K562 (cell line): ENCODE measurements around the gene GFRA1. TPM values are rescaled to one million over a fixed set of nuclear protein-coding genes. Genes with fewer than 3 reads are reported as not detected.

Source experiments
- ATAC-seq: fragments of 200-7000 bp; cut with Tn5 transposase; 3 replicates; pipeline ENCODE4 v1.9.1; 2020; ENCODE audit warnings: moderate library complexity
- BruUV-seq: library from RNA; stranded (reverse); fragments of 400-500 nt; replicated peaks from 2 replicates; lab custom pipeline; 2021; lab: Mats Ljungman, UMichigan
- CTCF ChIA-PET: fragments of 300-600 bp; formaldehyde crosslinking; extraction: SDS; loops from one replicate; lab custom pipeline; 2021; ENCODE audit warnings: low intra/inter-chr PET ratio; lab: Yijun Ruan, JAX
- POLR2A ChIA-PET: fragments of 300-600, 350-650 bp; sonication (Branson Sonifier 250); formaldehyde crosslinking; extraction: SDS; loops from one replicate; lab custom pipeline; 2021; ENCODE audit warnings: antibody characterized with exemption, inconsistent platforms; lab: Yijun Ruan, JAX
- DNase-seq, 4 experiments: peaks; one replicate each; pipeline versions ENCODE4 v3.0.0 to v3.0.0-alpha.2; 2011 to 2018; ENCODE audit warnings: low spot score in 3 of 4, mixed read lengths in 3 of 4; ENCODE audit errors: extremely low read depth in 1 of 4
- FAIRE-seq: peaks from 2 replicates; lab custom pipeline; 2011; peaks lifted over from hg19 to GRCh38; lab: Jason Lieb, UNC
- H2AFZ ChIP-seq: 2 replicates; pipeline ENCODE4 v1.6.0; 2011; ENCODE audit warnings: low read depth, low read length, control low read depth, inconsistent platforms
- H3K27ac ChIP-seq: fragments of 200-600 bp; 3 replicates; pipeline ENCODE4 v1.8.0; 2011; ENCODE audit warnings: low read depth, mild to moderate bottlenecking, control low read depth, inconsistent platforms, low read length, moderate library complexity, mixed read lengths; ENCODE audit errors: extremely low read depth
- H3K27me3 ChIP-seq, 2 experiments: fragments of 300-600 bp in 1 of 2; 2 replicates in 1 of 2; 3 replicates in 1 of 2; pipeline versions ENCODE4 v1.6.0 to v1.8.0; 2011; ENCODE audit warnings: inconsistent platforms in 2 of 2, low read length in 2 of 2, mild to moderate bottlenecking in 1 of 2, mixed read lengths in 1 of 2, moderate library complexity in 1 of 2; ENCODE audit not compliant: control insufficient read depth in 2 of 2, insufficient read depth in 2 of 2
- H3K36me3 ChIP-seq: fragments of 300-600 bp; 3 replicates; pipeline ENCODE4 v1.8.0; 2011; ENCODE audit warnings: mild to moderate bottlenecking, low read length, inconsistent platforms; ENCODE audit not compliant: control insufficient read depth, insufficient read depth
- H3K4me1 ChIP-seq, 2 experiments: fragments of 200-600 bp in 1 of 2; replicated peaks in 1 of 2; 2 replicates in 1 of 2; 3 replicates in 1 of 2; pipeline versions ENCODE4 v1.5.1 to v1.8.0; 2011; ENCODE audit warnings: inconsistent platforms in 2 of 2, low read length in 2 of 2, mild to moderate bottlenecking in 1 of 2, mixed read lengths in 1 of 2, moderate library complexity in 1 of 2; ENCODE audit not compliant: control insufficient read depth in 2 of 2, insufficient read depth in 2 of 2
- H3K4me2 ChIP-seq: 2 replicates; pipeline ENCODE4 v1.6.1; 2011; ENCODE audit warnings: low read length, control low read depth, inconsistent platforms, mixed read lengths; ENCODE audit not compliant: insufficient read depth
- H3K4me3 ChIP-seq: fragments of 200-600 bp; sonication (generic), shearing (Covaris generic); 2 replicates; pipeline ENCODE4 v1.5.1; 2016; ENCODE audit warnings: control low read depth, inconsistent platforms
- H3K79me2 ChIP-seq: fragments of 200-600 bp; 3 replicates; pipeline ENCODE4 v1.8.0; 2011; ENCODE audit warnings: low read length, inconsistent platforms; ENCODE audit not compliant: control insufficient read depth, insufficient read depth
- H3K9ac ChIP-seq, 2 experiments: 2 replicates each; pipeline versions ENCODE4 v1.6.0 to v1.6.1; 2011; ENCODE audit warnings: low read depth in 2 of 2, low read length in 2 of 2, control low read depth in 1 of 2, inconsistent platforms in 1 of 2, mild to moderate bottlenecking in 1 of 2, mixed read lengths in 1 of 2; ENCODE audit not compliant: insufficient read depth in 1 of 2
- H3K9me1 ChIP-seq: one replicate; pipeline ENCODE4 v1.6.0; 2011; ENCODE audit warnings: inconsistent platforms, mild to moderate bottlenecking, low read length, moderate library complexity; ENCODE audit not compliant: control insufficient read depth, insufficient read depth
- H3K9me3 ChIP-seq: replicated peaks from 2 replicates; pipeline ENCODE4 v1.5.1; 2011; ENCODE audit warnings: low read depth, low read length, inconsistent platforms; ENCODE audit not compliant: control insufficient read depth, insufficient read depth
- H4K20me1 ChIP-seq: replicated peaks from 2 replicates; pipeline ENCODE4 v1.6.1; 2011; ENCODE audit warnings: low read length, inconsistent platforms, mixed read lengths; ENCODE audit not compliant: control insufficient read depth, insufficient read depth
- CCNT2 ChIP-seq: IDR thresholded peaks from 2 replicates; pipeline ENCODE4 v1.6.1; 2011; ENCODE audit warnings: borderline replicate concordance, low read depth, mild to moderate bottlenecking, moderate library complexity, mixed read lengths, low read length; ENCODE audit not compliant: insufficient read length; ENCODE audit errors: extremely low read depth
- NCOA2 ChIP-seq, 2 experiments: fragments of 450-650 bp; IDR thresholded peaks; 2 replicates each; pipeline ENCODE4 v1.6.1; 2018; ENCODE audit warnings: mild to moderate bottlenecking in 2 of 2, moderate library complexity in 1 of 2; ENCODE audit not compliant: partially characterized antibody in 2 of 2
- NFE2 ChIP-seq: IDR thresholded peaks from 2 replicates; pipeline ENCODE4 v1.6.1; 2014; ENCODE audit warnings: antibody characterized with exemption, low read depth
- NRF1 ChIP-seq, 2 experiments: fragments of 450-650 bp; IDR thresholded peaks in 1 of 2; conservative IDR thresholded peaks in 1 of 2; 2 replicates each; pipeline ENCODE4 v1.6.1; 2014; ENCODE audit warnings: mild to moderate bottlenecking in 2 of 2
- OTX1 ChIP-seq: fragments of 450-650 bp; formaldehyde crosslinking; IDR thresholded peaks from 2 replicates; pipeline ENCODE4 v1.4.0; 2022; ENCODE audit warnings: mild to moderate bottlenecking
- POU5F1 ChIP-seq: fragments of 150-350 bp; IDR thresholded peaks from 2 replicates; pipeline ENCODE4 v1.6.1; 2014; ENCODE audit warnings: borderline replicate concordance, low read length, low read depth, mild to moderate bottlenecking; ENCODE audit not compliant: partially characterized antibody
- SAFB2 ChIP-seq: fragments of 200-400 bp; formaldehyde crosslinking; IDR thresholded peaks from 2 replicates; pipeline ENCODE4 v1.6.1; 2018; ENCODE audit warnings: borderline replicate concordance, low read length, low read depth, moderate library complexity; ENCODE audit not compliant: severe bottlenecking
- ZBED1 ChIP-seq: IDR thresholded peaks from 2 replicates; pipeline ENCODE4 v1.6.1; 2014
- ZKSCAN8 ChIP-seq: fragments of 200-800 bp; sonication (Bioruptor generic); IDR thresholded peaks from 2 replicates; pipeline ENCODE4 v1.6.1; 2016; ENCODE audit warnings: missing genetic modification characterization, missing compliant biosample characterization
- ZNF584 ChIP-seq: fragments of 200-800 bp; sonication (Bioruptor generic); IDR thresholded peaks from 2 replicates; pipeline ENCODE4 v1.6.1; 2016; ENCODE audit warnings: low read depth, mild to moderate bottlenecking, missing genetic modification characterization, missing compliant biosample characterization
- ZSCAN32 ChIP-seq: fragments of 450-650 bp; formaldehyde crosslinking; IDR thresholded peaks from 2 replicates; pipeline ENCODE4 v1.4.0; 2020; ENCODE audit warnings: mild to moderate bottlenecking, moderate library complexity
- WGBS: fragments of 100-300 bp; shearing (Covaris generic); methylation state at CpG from one replicate; pipeline ENCODE4 v1.1.6; 2016; ENCODE audit warnings: low coverage, mixed read lengths; ENCODE audit not compliant: insufficient coverage; ENCODE audit errors: missing lambda C conversion rate; 5-methylcytosine and 5-hydroxymethylcytosine counted together
- in situ Hi-C: fragments of 300-500 bp; cut with MboI; formaldehyde crosslinking; loops from 4 replicates; pipeline ENCODE4 v1.15.0; 2018; ENCODE audit warnings: inconsistent platforms, mixed read lengths
- intact Hi-C: fragments of 100-400 bp; cut with micrococcal nuclease; formaldehyde crosslinking; loops from 2 replicates; pipeline ENCODE4 v1.14.2; 2022
- polyA plus RNA-seq, 8 experiments: library from polyadenylated mRNA; depleted of rRNA in 4 of 8; stranded (reverse) in 5 of 8; unstranded in 3 of 8; fragments of >200 nt; fragmentation: Nextera tagmentation in 2 of 8; fragmentation: Illumina TruSeq in 1 of 8; extraction: Ambion mirVana in 2 of 8; extraction: Trizol in 1 of 8; gene quantifications; 2 replicates each; pipeline versions ENCODE4 v1.2.1 to v1.2.3, GENCODE V29; 2011 to 2014; ENCODE audit warnings: inconsistent platforms in 1 of 8, missing spikeins in 1 of 8
- total RNA-seq, 7 experiments: library from RNA; depleted of rRNA in 6 of 7; stranded (reverse); fragments of >200 nt in 6 of 7; fragmentation: Illumina TruSeq in 2 of 7; extraction: Trizol in 2 of 7; gene quantifications; 2 replicates each; pipeline versions ENCODE4 v1.2.1 to v1.2.3, GENCODE V29; 2011 to 2021; ENCODE audit warnings: low replicate concordance in 1 of 7
- TF ChIP-seq, protein P1 (sequence below): fragments of 250-450 bp; sonication (Bioruptor Pico); IDR thresholded peaks from 2 replicates; pipeline ENCODE4 v1.4.0; 2020; ENCODE audit warnings: mild to moderate bottlenecking, moderate library complexity, borderline replicate concordance
- TF ChIP-seq, protein P2 (sequence below): sonication (generic); formaldehyde crosslinking; IDR thresholded peaks from 2 replicates; pipeline ENCODE4 v1.9.0; 2022; ENCODE audit warnings: mild to moderate bottlenecking, missing genetic modification reagents

The GFRA1 gene
- total and polyA plus RNA-seq, 9 of the 15 experiments (the other 6 are each of a cell fraction or from before 2014, with no cell fraction given): 0.04 TPM; not detected in 8

DNA sequence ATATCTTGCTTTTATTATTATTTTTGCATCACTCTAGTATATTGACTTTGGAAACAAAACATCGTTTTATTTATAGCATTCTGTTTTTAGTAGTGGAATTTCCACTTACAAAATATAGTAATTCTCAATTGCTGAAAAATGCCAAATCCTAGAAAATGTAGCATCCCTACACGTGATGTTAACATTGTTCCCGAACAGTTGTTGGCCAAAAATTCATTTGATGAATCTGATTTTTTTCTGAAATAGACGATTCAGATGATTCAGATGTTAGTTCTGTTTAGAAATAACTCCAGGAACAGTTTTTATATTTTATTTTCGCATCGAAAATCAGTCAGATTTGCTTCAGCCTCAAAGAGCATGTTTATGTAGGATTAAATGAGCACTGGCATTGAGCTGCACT is 122.4 kb downstream of the GFRA1 start:
- TF ChIP-seq ZKSCAN8 (no peak), OTX1 (CRISPR knock-in tag) (no peak), NCOA2 (IDR thresholded peaks at IDR 0.05; ENCODE audit: partially characterized antibody in 2 of 2) (no peak), NRF1 (conservative IDR thresholded peaks at IDR 0.05 in 1 of 2, IDR thresholded peaks at IDR 0.05 in 1 of 2) (no peak)
- H4K20me1 ChIP-seq: no peaks in the 10 kb centered on the region
- H3K9me3 ChIP-seq: no peaks in the 10 kb centered on the region
- 0% methylated on average over 6 of the region's 6 CpGs for WGBS
- H3K79me2 ChIP-seq: no peaks in the 10 kb centered on the region
- no peak overlapping the region for H3K4me2 ChIP-seq
- ChIA-PET CTCF (no interaction called here), POLR2A (no interaction called here)
- no peaks in the 10 kb centered on the region for H3K9me1 ChIP-seq
- no peak overlapping the region for H2AFZ ChIP-seq
- H3K4me3 ChIP-seq: no peak overlapping the region
- H3K27me3 ChIP-seq: no peaks in the 10 kb centered on the region
- no peak for DNase-seq
- no peaks in the 10 kb centered on the region for H3K4me1 ChIP-seq
- H3K27ac ChIP-seq: no peak overlapping the region
- H3K9ac ChIP-seq: no peak overlapping the region
- no TSS peak for BruUV-seq
- intact Hi-C loops (no loop called here), in situ Hi-C loops (no loop called here)
- H3K36me3 ChIP-seq: no peaks in the 10 kb centered on the region
- no peak for ATAC-seq
- no peak for FAIRE-seq

DNA sequence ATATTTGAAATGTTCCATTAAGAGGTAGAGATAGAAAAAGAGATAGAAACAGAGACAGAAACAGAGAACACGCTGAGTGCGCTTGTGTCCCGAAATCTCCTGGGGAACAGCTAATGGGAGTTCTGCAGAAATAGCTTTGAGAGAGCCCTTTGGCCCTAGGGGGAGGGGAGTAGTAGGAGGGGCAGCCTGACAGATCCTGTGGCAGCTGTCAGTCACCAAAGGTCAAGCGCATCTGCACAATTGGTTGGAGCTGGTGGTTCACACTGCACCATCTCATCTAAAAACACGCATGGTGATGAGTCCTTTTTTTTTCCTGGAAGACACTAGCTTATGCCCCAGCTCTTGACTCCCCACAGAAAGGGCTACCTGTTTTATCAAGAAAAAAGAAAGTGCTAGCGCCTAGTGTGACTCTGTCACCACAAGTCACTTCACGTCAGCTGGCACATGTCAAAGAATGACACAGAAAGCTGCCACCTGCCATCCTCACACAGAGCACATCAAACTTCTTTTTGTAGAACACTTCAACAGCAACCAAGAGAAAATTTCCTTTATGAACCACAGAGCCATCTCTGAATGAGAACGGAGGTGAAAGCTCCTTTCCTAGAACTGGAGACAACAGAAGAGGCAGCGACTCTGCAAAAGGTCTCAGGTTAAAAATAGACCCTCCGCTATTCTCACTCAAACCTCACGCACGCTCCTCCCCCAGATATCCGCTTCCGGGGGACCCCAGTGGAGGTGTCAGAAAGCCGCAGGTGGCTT is 125.7 kb downstream of the GFRA1 start:
- BruUV-seq: no TSS peak
- no peak overlapping the region for H3K4me3 ChIP-seq
- H3K9me1 ChIP-seq: no peaks in the 10 kb centered on the region
- FAIRE-seq (no peak), ATAC-seq (no peak), DNase-seq (no peak)
- H3K4me2 ChIP-seq: no peak overlapping the region
- intact Hi-C loops (no loop called here), in situ Hi-C loops (no loop called here)
- no peak overlapping the region for H3K9ac ChIP-seq
- whole genome bisulfite sequencing: 2% methylated on average over 14 of the region's 15 CpGs
- H3K36me3 ChIP-seq: no peaks in the 10 kb centered on the region
- CTCF ChIA-PET: no interaction called here
- no peaks in the 10 kb centered on the region for H3K79me2 ChIP-seq
- POLR2A ChIA-PET: interaction anchor here (0.5 kb wide), 1 partner anchor 80 kb away, joined by 3 read pairs; no protein-coding TSS in a partner anchor
- no peak overlapping the region for H2AFZ ChIP-seq
- H3K27ac ChIP-seq: no peak overlapping the region
- H3K27me3 ChIP-seq: no peaks in the 10 kb centered on the region
- H4K20me1 ChIP-seq: no peaks in the 10 kb centered on the region
- no peaks in the 10 kb centered on the region for H3K4me1 ChIP-seq
- H3K9me3 ChIP-seq: no peaks in the 10 kb centered on the region
- TF ChIP-seq SAFB2 (no peak), CCNT2 (no peak), ZSCAN32 (CRISPR knock-in tag) (no peak), ZNF584 (CRISPR knock-in tag) (no peak), NFE2 (no peak), ZBED1 (no peak), POU5F1 (no peak)
- TF ChIP-seq, protein P1, sequence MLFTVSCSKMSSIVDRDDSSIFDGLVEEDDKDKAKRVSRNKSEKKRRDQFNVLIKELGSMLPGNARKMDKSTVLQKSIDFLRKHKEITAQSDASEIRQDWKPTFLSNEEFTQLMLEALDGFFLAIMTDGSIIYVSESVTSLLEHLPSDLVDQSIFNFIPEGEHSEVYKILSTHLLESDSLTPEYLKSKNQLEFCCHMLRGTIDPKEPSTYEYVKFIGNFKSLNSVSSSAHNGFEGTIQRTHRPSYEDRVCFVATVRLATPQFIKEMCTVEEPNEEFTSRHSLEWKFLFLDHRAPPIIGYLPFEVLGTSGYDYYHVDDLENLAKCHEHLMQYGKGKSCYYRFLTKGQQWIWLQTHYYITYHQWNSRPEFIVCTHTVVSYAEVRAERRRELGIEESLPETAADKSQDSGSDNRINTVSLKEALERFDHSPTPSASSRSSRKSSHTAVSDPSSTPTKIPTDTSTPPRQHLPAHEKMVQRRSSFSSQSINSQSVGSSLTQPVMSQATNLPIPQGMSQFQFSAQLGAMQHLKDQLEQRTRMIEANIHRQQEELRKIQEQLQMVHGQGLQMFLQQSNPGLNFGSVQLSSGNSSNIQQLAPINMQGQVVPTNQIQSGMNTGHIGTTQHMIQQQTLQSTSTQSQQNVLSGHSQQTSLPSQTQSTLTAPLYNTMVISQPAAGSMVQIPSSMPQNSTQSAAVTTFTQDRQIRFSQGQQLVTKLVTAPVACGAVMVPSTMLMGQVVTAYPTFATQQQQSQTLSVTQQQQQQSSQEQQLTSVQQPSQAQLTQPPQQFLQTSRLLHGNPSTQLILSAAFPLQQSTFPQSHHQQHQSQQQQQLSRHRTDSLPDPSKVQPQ (CRISPR knock-in tag): no peak
- TF ChIP-seq, protein P2, sequence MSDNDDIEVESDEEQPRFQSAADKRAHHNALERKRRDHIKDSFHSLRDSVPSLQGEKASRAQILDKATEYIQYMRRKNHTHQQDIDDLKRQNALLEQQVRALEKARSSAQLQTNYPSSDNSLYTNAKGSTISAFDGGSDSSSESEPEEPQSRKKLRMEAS (CRISPR knock-in tag): no peak
